Sigmoid colon (tissue), 7 donors: ENCODE results near the gene FLRT1. TPM values are rescaled to one million over a fixed set of nuclear protein-coding genes. Genes with fewer than 3 reads are reported as not detected.

Experiments
- DNase-seq: peaks from one replicate; pipeline ENCODE4 v3.0.0-alpha.2; 2019
- H3K27ac ChIP-seq, 4 donors: fragments of 200-600 bp; sonication (generic); one replicate each; pipeline ENCODE4 v1.5.1; 2016 to 2019; ENCODE audit warnings: mild to moderate bottlenecking in 1 of 4
- H3K27me3 ChIP-seq, 3 donors: fragments of 200-600 bp; sonication (generic); one replicate each; pipeline ENCODE4 v1.5.1; 2019; ENCODE audit warnings: mild to moderate bottlenecking in 1 of 3
- H3K36me3 ChIP-seq, 4 donors: fragments of 200-600 bp; sonication (generic); one replicate each; pipeline ENCODE4 v1.5.1; 2016 to 2019
- H3K4me1 ChIP-seq, 4 donors: fragments of 200-600 bp; sonication (generic); one replicate each; pipeline ENCODE4 v1.5.1; 2017 to 2019
- H3K4me3 ChIP-seq, 4 donors: fragments of 200-600 bp; sonication (generic); one replicate each; pipeline ENCODE4 v1.5.1; 2017 to 2019; ENCODE audit warnings: mild to moderate bottlenecking in 2 of 4, moderate library complexity in 1 of 4
- H3K9me3 ChIP-seq, 4 donors: fragments of 200-600 bp in 3 of 4; sonication (generic) in 3 of 4; one replicate each; pipeline versions ENCODE4 v1.5.1 to v1.6.1; 2013 to 2019
- EP300 ChIP-seq, 4 donors: sonication (generic); formaldehyde crosslinking; IDR thresholded peaks; one replicate each; pipeline ENCODE4 v1.6.1; 2017; ENCODE audit warnings: antibody characterized with exemption in 4 of 4
- POLR2A ChIP-seq, 2 donors: fragments of 450-650 bp; IDR thresholded peaks; one replicate each; pipeline ENCODE4 v1.6.1; 2016; ENCODE audit warnings: antibody characterized with exemption in 2 of 2, mild to moderate bottlenecking in 2 of 2, moderate library complexity in 2 of 2
- POLR2AphosphoS5 ChIP-seq, 4 donors: sonication (generic); formaldehyde crosslinking; IDR thresholded peaks; one replicate each; pipeline ENCODE4 v1.6.1; 2017; ENCODE audit warnings: antibody characterized with exemption in 4 of 4
- WGBS, 2 donors: extraction: QIAGEN DNeasy Blood & Tissue Kit; methylation state at CpG; one replicate each; pipeline ENCODE4 v1.1.7; 2013; 5-methylcytosine and 5-hydroxymethylcytosine counted together
- intact Hi-C: fragments of 100-400 bp; cut with DNase I; formaldehyde crosslinking; loops from one replicate; pipeline ENCODE4 v1.15.1; 2023
- polyA plus RNA-seq, 3 donors: library from polyadenylated mRNA; stranded (reverse); fragments of 200-250 nt; gene quantifications; one replicate each; pipeline ENCODE4 v1.2.3, GENCODE V29; 2013
- total RNA-seq, 4 donors: library from RNA; depleted of rRNA; stranded (reverse); fragments of >200 nt; gene quantifications; one replicate each; pipeline ENCODE4 v1.1.0, GENCODE V29; 2016
- TF ChIP-seq, protein P1 (sequence below), 4 experiments: fragments of 450-650 bp in 3 of 4; fragments of 200-600 bp in 1 of 4; IDR thresholded peaks; one replicate each; pipeline ENCODE4 v1.5.1; 2016 to 2019; ENCODE audit warnings: antibody characterized with exemption in 4 of 4, mild to moderate bottlenecking in 3 of 4, moderate library complexity in 2 of 4
- donor health status: healthy with polysubstance abuse.
- donor health status: Bipolar disorder and iron deficiency.
- donor health status: healthy.

FLRT1 gene
- total and polyA plus RNA-seq, 7 donors = 0.66 to 6.9 (median 2.9) TPM; not detected in 2

DNA sequence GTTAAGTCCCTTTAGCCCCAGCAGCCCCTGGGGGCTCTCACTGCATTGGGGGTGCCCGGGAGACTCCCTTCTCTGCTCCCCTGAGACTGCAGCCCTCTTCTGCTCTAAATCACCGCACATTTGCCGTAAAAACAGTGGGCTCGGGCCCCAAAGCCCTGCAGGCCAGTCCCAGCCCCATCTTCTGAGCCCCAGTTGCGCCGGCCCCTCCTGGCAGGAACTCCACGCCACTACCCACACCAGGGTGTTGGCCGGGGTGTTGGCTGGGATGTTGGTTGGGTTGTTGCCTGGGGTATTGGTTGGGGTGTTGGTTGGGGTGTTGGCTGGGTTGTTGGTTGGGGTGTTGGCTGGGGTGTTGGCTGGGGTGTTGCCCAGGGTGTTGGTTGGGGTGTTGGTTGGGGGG, 26.0 kb upstream of the FLRT1 start:
- no peaks in the 10 kb centered on the region for H3K9me3 ChIP-seq
- WGBS, 2 donors = 96 to 97% methylated on average over 8 of the region's 8 CpGs
- no peak overlapping the region for H3K27ac ChIP-seq
- intact Hi-C loops = loop anchor here (2.0 kb wide), 1 partner anchor 27 kb away; no protein-coding TSS in a partner anchor
- no peaks in the 10 kb centered on the region for H3K36me3 ChIP-seq
- H3K4me1 ChIP-seq = peaks cover 0 to 17% (median 17%) of the 10 kb centered on the region in 4 donors
- TF ChIP-seq POLR2A (IDR thresholded peaks at IDR 0.05) (no peak), POLR2AphosphoS5 (IDR thresholded peaks at IDR 0.05) (no peak)
- no peak for DNase-seq
- no peaks in the 10 kb centered on the region for H3K27me3 ChIP-seq
- H3K4me3 ChIP-seq = no peak overlapping the region

DNA sequence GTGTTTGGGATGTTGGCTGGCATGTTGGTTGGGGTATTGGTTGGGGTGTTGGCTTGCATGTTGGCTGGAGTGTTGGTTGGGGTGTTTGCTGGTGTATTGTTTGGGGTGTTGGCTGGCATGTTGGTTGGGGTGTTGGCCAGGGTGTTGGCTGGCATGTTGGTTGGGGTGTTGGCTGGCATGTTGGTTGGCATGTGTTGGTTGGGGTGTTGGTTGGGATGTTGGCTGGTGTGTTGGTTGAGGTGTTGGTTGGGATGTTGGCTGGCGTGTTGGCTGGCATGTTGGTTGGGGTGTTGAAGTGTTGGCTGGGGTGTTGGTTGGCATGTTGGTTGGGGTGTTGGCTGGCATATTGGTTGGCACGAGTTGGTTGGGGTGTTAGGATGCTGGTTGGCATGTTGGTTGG, 24.9 kb upstream of the FLRT1 start:
- Histone ChIP-seq H3K36me3 (no peaks in the 10 kb centered on the region), H3K27ac (no peak overlapping the region), H3K4me3 (no peak overlapping the region), H3K27me3 (no peaks in the 10 kb centered on the region), H3K9me3 (no peaks in the 10 kb centered on the region), H3K4me1 (peaks cover 0 to 17% (median 17%) of the 10 kb centered on the region in 4 donors)
- WGBS, 2 donors = 96 to 98% methylated on average over 2 of the region's 2 CpGs
- intact Hi-C loops = no loop called here
- TF ChIP-seq POLR2A (IDR thresholded peaks at IDR 0.05) (no peak), POLR2AphosphoS5 (IDR thresholded peaks at IDR 0.05) (no peak), EP300 (IDR thresholded peaks at IDR 0.05) (no peak)
- TF ChIP-seq, protein P1, sequence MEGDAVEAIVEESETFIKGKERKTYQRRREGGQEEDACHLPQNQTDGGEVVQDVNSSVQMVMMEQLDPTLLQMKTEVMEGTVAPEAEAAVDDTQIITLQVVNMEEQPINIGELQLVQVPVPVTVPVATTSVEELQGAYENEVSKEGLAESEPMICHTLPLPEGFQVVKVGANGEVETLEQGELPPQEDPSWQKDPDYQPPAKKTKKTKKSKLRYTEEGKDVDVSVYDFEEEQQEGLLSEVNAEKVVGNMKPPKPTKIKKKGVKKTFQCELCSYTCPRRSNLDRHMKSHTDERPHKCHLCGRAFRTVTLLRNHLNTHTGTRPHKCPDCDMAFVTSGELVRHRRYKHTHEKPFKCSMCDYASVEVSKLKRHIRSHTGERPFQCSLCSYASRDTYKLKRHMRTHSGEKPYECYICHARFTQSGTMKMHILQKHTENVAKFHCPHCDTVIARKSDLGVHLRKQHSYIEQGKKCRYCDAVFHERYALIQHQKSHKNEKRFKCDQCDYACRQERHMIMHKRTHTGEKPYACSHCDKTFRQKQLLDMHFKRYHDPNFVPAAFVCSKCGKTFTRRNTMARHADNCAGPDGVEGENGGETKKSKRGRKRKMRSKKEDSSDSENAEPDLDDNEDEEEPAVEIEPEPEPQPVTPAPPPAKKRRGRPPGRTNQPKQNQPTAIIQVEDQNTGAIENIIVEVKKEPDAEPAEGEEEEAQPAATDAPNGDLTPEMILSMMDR (IDR thresholded peaks at IDR 0.05) = no peak
- DNase-seq = no peak

- WGBS, 2 donors = 46 to 81% methylated on average over 8 of the region's 8 CpGs
- no peak for TF ChIP-seq POLR2A (IDR thresholded peaks at IDR 0.05)
- TF ChIP-seq, protein P1 (IDR thresholded peaks at IDR 0.05) = no peak
- no peak for TF ChIP-seq POLR2AphosphoS5 (IDR thresholded peaks at IDR 0.05)
- no peaks in the 10 kb centered on the region for H3K27me3 ChIP-seq
- H3K4me1 ChIP-seq = peaks cover 0 to 17% (median 17%) of the 10 kb centered on the region in 4 donors
- H3K9me3 ChIP-seq = no peaks in the 10 kb centered on the region
- no peak overlapping the region for H3K27ac ChIP-seq
- H3K36me3 ChIP-seq = no peaks in the 10 kb centered on the region
- intact Hi-C loops = no loop called here
- no peak for DNase-seq
- H3K4me3 ChIP-seq = no peak overlapping the region
Measured at GRCh38 chr11:64011371-64011770, 24.4 kb upstream of the FLRT1 start.

DNA sequence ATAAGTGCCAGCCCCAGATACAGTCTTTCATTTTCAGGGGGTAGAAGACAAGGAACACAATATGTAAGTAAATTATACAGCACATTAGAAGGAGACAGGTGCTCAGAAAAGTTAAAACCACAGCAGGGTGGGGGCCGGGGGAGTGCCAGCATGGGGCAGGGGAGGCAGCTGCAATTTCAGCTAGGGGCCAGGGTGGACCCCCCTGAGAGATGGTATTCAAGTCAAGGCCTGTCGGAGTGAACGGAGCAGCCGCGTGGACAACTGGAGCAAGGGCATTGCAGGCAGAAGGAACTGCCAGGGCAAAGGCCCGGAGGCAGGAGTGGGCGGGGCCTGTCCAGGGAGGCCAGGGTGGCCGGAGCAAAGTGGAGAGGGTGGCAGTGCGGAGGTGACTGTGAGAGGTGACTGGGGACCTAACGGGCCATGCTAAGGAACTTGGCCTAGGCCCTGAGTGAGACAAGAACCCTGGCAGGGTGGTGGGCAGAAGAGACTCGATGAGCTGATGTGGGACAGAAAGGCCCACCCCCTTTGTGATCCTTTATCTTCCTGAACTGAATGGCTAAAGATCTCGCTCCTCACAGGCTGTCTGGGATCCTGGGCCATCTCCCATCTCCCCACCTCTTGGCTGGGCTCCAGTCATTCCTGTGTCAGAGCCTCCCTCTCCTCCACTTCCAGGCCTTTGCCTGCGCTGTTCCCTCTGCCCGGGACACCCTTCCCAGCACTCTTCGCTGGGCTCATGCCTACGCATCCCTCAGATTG, 22.4 kb upstream of the FLRT1 start:
- Histone ChIP-seq H3K4me3 (no peak overlapping the region), H3K4me1 (peaks cover 0 to under 1% (median under 1%) of the 10 kb centered on the region in 4 donors), H3K27ac (no peak overlapping the region), H3K9me3 (no peaks in the 10 kb centered on the region), H3K36me3 (no peaks in the 10 kb centered on the region), H3K27me3 (no peaks in the 10 kb centered on the region)
- TF ChIP-seq, protein P1 (IDR thresholded peaks at IDR 0.05) = no peak
- TF ChIP-seq POLR2AphosphoS5 (IDR thresholded peaks at IDR 0.05) (no peak), POLR2A (IDR thresholded peaks at IDR 0.05) (no peak), EP300 (IDR thresholded peaks at IDR 0.05) (no peak)
- intact Hi-C loops = no loop called here
- DNase-seq = no peak
- 93 to 96% methylated on average over 16 of the region's 16 CpGs for WGBS, 2 donors

GRCh38 chr11:64014356-64014755, 21.4 kb upstream of the FLRT1 start:
- H3K4me1 ChIP-seq = no peaks in the 10 kb centered on the region
- no peak overlapping the region for H3K4me3 ChIP-seq
- intact Hi-C loops = no loop called here
- no peaks in the 10 kb centered on the region for H3K9me3 ChIP-seq
- 87 to 95% methylated on average over 11 of the region's 11 CpGs for WGBS, 2 donors
- H3K27ac ChIP-seq = no peak overlapping the region
- DNase-seq = no peak
- H3K27me3 ChIP-seq = no peaks in the 10 kb centered on the region
- H3K36me3 ChIP-seq = no peaks in the 10 kb centered on the region
- TF ChIP-seq EP300 (IDR thresholded peaks at IDR 0.05) (no peak), POLR2AphosphoS5 (IDR thresholded peaks at IDR 0.05) (no peak), POLR2A (IDR thresholded peaks at IDR 0.05) (no peak)
- TF ChIP-seq, protein P1 (IDR thresholded peaks at IDR 0.05) = no peak
